MCF 10A (cell line): ENCODE data around the gene PFKFB2. TPM values are rescaled to one million over a fixed set of nuclear protein-coding genes. Genes with fewer than 3 reads are reported as not detected.

ENCODE experiments used
- BruUV-seq: library from RNA; stranded (reverse); fragments of 400-500 nt; replicated peaks from 2 replicates; lab custom pipeline; 2021; lab: Mats Ljungman, UMichigan
- CTCF ChIA-PET: fragments of 300-600 bp; sonication (Branson Sonifier 250); formaldehyde crosslinking; extraction: SDS; loops from one replicate; lab custom pipeline; 2021; ENCODE audit warnings: antibody characterized with exemption, inconsistent platforms; lab: Yijun Ruan, JAX
- POLR2A ChIA-PET: fragments of 300-600, 350-650 bp; sonication (Branson Sonifier 250); formaldehyde crosslinking; extraction: SDS; loops from one replicate; lab custom pipeline; 2020; ENCODE audit warnings: antibody characterized with exemption, inconsistent platforms; lab: Yijun Ruan, JAX
- DNase-seq: peaks from one replicate; pipeline ENCODE4 v3.0.0-alpha.2; 2018; ENCODE audit not compliant: unreplicated experiment
- H3K27ac Mint-ChIP-seq: one replicate; pipeline ENCODE4 v1.8.0; 2022; ENCODE audit warnings: mild to moderate bottlenecking, low read depth, mixed read lengths; ENCODE audit not compliant: unreplicated experiment
- H3K27me3 Mint-ChIP-seq: one replicate; pipeline ENCODE4 v1.8.0; 2022; ENCODE audit warnings: mixed read lengths; ENCODE audit not compliant: insufficient read depth, unreplicated experiment
- H3K36me3 Mint-ChIP-seq: one replicate; pipeline ENCODE4 v1.8.0; 2022; ENCODE audit warnings: mild to moderate bottlenecking, moderate library complexity, mixed read lengths; ENCODE audit not compliant: insufficient read depth, unreplicated experiment
- H3K4me1 Mint-ChIP-seq: one replicate; pipeline ENCODE4 v1.8.0; 2022; ENCODE audit warnings: mixed read lengths; ENCODE audit not compliant: insufficient read depth, unreplicated experiment
- H3K4me3 Mint-ChIP-seq: one replicate; pipeline ENCODE4 v1.8.0; 2022; ENCODE audit warnings: mild to moderate bottlenecking, moderate library complexity, mixed read lengths; ENCODE audit not compliant: unreplicated experiment
- H3K9me3 Mint-ChIP-seq: one replicate; pipeline ENCODE4 v1.8.0; 2022; ENCODE audit warnings: mixed read lengths; ENCODE audit not compliant: unreplicated experiment
- intact Hi-C: fragments of 100-400 bp; cut with micrococcal nuclease; formaldehyde crosslinking; loops from 2 replicates; pipeline ENCODE4 v1.14.1; 2022
- total RNA-seq: library from RNA; stranded (reverse); gene quantifications from 2 replicates; pipeline ENCODE4 v1.2.3, GENCODE V29; 2022
- TF ChIP-seq, protein P1 (sequence below): fragments of 200-600 bp; IDR thresholded peaks from one replicate; pipeline ENCODE4 v1.8.0; 2022; ENCODE audit warnings: antibody characterized with exemption, mild to moderate bottlenecking; ENCODE audit not compliant: unreplicated experiment

PFKFB2 gene
- total RNA-seq, 1 experiment from 2014 or later, result 21.1 TPM

DNA sequence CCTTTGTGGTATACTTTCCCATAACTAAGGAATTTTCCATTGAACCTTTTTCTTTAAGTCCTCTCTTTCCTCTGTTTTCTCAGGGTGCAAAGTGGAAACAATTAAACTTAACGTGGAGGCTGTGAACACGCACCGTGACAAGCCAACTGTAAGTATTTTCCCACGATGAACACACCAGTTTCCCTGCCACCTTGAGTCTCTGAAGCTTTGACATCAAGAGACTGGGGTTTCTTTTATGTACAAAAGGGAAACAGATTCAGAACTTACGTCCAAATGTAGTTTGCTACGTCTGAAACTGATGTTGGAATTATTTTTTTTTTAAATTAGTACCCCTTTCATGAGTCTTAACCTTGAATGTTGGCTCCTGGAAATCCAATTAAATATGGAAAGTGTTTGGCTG is 18.4 kb downstream of the PFKFB2 start:
- DNase-seq, result no peak
- intact Hi-C loops, result loop anchor here (10.0 kb wide), 2 partner anchors 437 to 597 kb away; partner anchors contain the start of genes DYRK3 and IKBKE
- ChIA-PET CTCF (interaction anchor here (0.6 to 9.9 kb wide), 11 partner anchors 9 to 428 kb away, joined by 3 to 146 read pairs (median 3); partner anchors contain the start of genes PFKFB2 and YOD1), POLR2A (interaction anchor here (0.6 to 11.2 kb wide), 5 partner anchors 19 to 1474 kb away, joined by 4 to 399 read pairs (median 5); partner anchors contain the start of genes C1orf116, PFKFB2 and YOD1)
- no peak overlapping the region for H3K27ac Mint-ChIP-seq
- no peaks in the 10 kb centered on the region for H3K9me3 Mint-ChIP-seq
- TF ChIP-seq, protein P1, sequence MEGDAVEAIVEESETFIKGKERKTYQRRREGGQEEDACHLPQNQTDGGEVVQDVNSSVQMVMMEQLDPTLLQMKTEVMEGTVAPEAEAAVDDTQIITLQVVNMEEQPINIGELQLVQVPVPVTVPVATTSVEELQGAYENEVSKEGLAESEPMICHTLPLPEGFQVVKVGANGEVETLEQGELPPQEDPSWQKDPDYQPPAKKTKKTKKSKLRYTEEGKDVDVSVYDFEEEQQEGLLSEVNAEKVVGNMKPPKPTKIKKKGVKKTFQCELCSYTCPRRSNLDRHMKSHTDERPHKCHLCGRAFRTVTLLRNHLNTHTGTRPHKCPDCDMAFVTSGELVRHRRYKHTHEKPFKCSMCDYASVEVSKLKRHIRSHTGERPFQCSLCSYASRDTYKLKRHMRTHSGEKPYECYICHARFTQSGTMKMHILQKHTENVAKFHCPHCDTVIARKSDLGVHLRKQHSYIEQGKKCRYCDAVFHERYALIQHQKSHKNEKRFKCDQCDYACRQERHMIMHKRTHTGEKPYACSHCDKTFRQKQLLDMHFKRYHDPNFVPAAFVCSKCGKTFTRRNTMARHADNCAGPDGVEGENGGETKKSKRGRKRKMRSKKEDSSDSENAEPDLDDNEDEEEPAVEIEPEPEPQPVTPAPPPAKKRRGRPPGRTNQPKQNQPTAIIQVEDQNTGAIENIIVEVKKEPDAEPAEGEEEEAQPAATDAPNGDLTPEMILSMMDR, result no peak
- no TSS peak for BruUV-seq
- peaks cover 11% of the 10 kb centered on the region for H3K4me1 Mint-ChIP-seq
- H3K27me3 Mint-ChIP-seq, result no peaks in the 10 kb centered on the region
- peaks cover 24% of the 10 kb centered on the region for H3K36me3 Mint-ChIP-seq
- H3K4me3 Mint-ChIP-seq, result no peak overlapping the region

GRCh38 chr1:207072233-207072632 is 19.2 kb downstream of the PFKFB2 start:
- no peak overlapping the region for H3K27ac Mint-ChIP-seq
- TF ChIP-seq, protein P1, result no peak
- no peak for DNase-seq
- BruUV-seq, result no TSS peak
- POLR2A ChIA-PET, result interaction anchor here (8.4 to 11.2 kb wide), 2 partner anchors 20 to 42 kb away, joined by 164 to 399 read pairs; partner anchors contain the start of genes C1orf116, PFKFB2 and YOD1
- CTCF ChIA-PET, result interaction anchor here (0.5 to 9.9 kb wide), 9 partner anchors 12 to 1483 kb away, joined by 3 to 146 read pairs (median 4); partner anchors contain the start of genes PFKFB2 and YOD1
- peaks cover 15% of the 10 kb centered on the region for H3K4me1 Mint-ChIP-seq
- H3K36me3 Mint-ChIP-seq, result peaks cover 17% of the 10 kb centered on the region
- intact Hi-C loops, result loop anchor here (10.0 kb wide), 2 partner anchors 437 to 597 kb away; partner anchors contain the start of genes DYRK3 and IKBKE
- H3K27me3 Mint-ChIP-seq, result no peaks in the 10 kb centered on the region
- H3K4me3 Mint-ChIP-seq, result no peak overlapping the region
- H3K9me3 Mint-ChIP-seq, result no peaks in the 10 kb centered on the region

- peaks cover 23% of the 10 kb centered on the region for H3K4me1 Mint-ChIP-seq
- H3K36me3 Mint-ChIP-seq, result peaks cover 8% of the 10 kb centered on the region
- intact Hi-C loops, result loop anchor here (2.0 to 10.0 kb wide), 3 partner anchors 339 to 599 kb away; partner anchors contain the start of genes DYRK3 and IKBKE
- no peaks in the 10 kb centered on the region for H3K27me3 Mint-ChIP-seq
- no peaks in the 10 kb centered on the region for H3K9me3 Mint-ChIP-seq
- no peak overlapping the region for H3K27ac Mint-ChIP-seq
- DNase-seq, result peak; percentile 77
- CTCF ChIA-PET, result interaction anchor here (0.6 to 9.9 kb wide), 26 partner anchors 10 to 528 kb away, joined by 3 to 146 read pairs (median 4); partner anchors contain the start of genes C1orf116, PFKFB2 and YOD1
- no TSS peak for BruUV-seq
- no peak overlapping the region for H3K4me3 Mint-ChIP-seq
- POLR2A ChIA-PET, result interaction anchor here (0.6 to 11.2 kb wide), 20 partner anchors 12 to 635 kb away, joined by 3 to 399 read pairs (median 3); partner anchors contain the start of genes C1orf116, CD55, DYRK3 and PFKFB2
- TF ChIP-seq, protein P1, result no peak
Observed at GRCh38 chr1:207073906-207074820, 21.1 kb downstream of the PFKFB2 start.
